H54 (cell line): ENCODE measurements around the gene RASGRF2.

Source experiments
- DNase-seq: peaks from one replicate; pipeline ENCODE4 v3.0.0; 2011; ENCODE audit warnings: low spot score, mixed read lengths; ENCODE audit not compliant: insufficient read length
- FAIRE-seq: peaks from 3 replicates; lab custom pipeline; 2011; peaks lifted over from hg19 to GRCh38; lab: Jason Lieb, UNC
- POLR2A ChIP-seq: IDR thresholded peaks from 2 replicates; pipeline ENCODE4 v1.6.1; 2011; ENCODE audit warnings: low read depth, mild to moderate bottlenecking, low read length

The RASGRF2 gene, protein sequence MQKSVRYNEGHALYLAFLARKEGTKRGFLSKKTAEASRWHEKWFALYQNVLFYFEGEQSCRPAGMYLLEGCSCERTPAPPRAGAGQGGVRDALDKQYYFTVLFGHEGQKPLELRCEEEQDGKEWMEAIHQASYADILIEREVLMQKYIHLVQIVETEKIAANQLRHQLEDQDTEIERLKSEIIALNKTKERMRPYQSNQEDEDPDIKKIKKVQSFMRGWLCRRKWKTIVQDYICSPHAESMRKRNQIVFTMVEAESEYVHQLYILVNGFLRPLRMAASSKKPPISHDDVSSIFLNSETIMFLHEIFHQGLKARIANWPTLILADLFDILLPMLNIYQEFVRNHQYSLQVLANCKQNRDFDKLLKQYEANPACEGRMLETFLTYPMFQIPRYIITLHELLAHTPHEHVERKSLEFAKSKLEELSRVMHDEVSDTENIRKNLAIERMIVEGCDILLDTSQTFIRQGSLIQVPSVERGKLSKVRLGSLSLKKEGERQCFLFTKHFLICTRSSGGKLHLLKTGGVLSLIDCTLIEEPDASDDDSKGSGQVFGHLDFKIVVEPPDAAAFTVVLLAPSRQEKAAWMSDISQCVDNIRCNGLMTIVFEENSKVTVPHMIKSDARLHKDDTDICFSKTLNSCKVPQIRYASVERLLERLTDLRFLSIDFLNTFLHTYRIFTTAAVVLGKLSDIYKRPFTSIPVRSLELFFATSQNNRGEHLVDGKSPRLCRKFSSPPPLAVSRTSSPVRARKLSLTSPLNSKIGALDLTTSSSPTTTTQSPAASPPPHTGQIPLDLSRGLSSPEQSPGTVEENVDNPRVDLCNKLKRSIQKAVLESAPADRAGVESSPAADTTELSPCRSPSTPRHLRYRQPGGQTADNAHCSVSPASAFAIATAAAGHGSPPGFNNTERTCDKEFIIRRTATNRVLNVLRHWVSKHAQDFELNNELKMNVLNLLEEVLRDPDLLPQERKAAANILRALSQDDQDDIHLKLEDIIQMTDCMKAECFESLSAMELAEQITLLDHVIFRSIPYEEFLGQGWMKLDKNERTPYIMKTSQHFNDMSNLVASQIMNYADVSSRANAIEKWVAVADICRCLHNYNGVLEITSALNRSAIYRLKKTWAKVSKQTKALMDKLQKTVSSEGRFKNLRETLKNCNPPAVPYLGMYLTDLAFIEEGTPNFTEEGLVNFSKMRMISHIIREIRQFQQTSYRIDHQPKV (N-terminal part only)

DNA sequence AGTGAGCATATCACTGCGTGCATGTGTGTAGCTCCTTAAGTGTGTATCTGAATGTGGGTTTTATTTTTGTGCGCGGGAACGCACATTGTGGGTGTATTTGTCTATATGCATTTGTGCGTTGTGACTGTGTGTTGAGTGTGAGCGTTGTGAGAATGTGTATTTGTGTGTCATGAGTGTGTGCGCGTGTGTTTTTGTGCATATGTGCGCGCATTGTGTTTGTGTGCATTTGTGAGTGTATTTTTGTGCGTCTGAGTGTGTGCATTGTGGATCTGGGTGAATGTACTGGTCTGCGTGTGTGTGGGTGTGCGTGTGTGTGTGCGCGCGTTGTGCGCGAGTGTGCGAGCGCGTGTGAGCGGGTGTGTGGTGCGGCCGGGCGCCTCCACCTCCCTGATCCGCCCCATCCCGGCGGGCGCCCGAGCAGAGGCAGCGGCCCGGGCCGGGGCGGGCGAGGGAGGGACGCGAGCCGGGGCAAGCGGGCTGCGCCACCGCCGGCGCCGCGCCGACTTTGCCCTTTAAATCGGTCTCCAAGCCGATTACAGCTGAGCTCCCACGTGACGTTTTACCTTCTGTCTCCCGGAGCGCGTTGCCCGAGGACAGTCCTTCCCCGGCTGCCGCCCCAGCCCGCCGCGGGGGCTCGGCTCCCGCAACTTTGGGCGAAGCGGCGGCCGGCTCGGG, at the start of gene RASGRF2:
RASGRF2 (plus strand) TSS at position 596 of the 675 bp plus-strand sequence. CDS start 376 bp downstream, outside the sequence.
- FAIRE-seq (no peak), DNase-seq (no peak)
- no peak for TF ChIP-seq POLR2A

DNA sequence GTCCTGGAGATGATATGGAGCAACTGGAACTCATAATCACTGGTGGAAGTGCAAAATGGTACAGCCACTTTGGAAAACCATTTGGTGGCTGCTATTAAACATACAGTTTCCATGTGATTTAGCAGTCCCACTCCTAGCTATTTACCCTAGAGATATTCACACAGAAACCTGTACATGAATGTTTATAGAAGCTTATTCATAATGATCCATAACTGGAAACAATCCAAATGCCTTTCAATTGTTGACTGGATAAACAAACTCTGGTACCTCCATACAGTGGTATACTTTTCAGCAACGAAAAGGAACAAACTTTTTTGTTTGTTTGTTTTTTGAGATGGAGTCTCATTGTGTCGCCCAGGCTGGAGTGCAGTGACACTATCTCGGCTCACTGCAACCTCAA, 47.7 kb upstream of the RASGRF2 start:
- no peak for FAIRE-seq
- no peak for TF ChIP-seq POLR2A

DNA sequence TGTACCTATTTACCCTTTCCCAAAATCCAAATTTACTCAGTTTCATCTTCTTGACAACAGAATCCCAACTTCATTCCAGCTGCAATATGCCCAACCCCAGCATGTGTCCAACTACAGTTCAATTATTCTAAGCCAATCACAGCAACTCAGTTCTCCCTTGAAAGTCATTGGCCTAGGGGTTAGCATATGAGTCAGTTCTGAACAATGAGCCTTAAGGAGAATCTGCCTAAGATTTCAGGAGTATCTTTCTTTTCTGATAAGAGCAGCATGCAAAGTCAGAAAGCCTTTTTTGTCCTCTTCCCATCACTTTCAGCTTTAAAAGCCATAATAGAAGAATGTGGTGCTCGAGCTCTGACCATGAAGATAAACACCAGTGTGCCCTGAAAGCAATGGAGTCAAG, 44.4 kb upstream of the RASGRF2 start:
- TF ChIP-seq POLR2A: no peak
- DNase-seq (no peak), FAIRE-seq (no peak)

More for the DNA sequence above, 47.7 kb upstream of the RASGRF2 start:
- DNase-seq: no peak

DNA sequence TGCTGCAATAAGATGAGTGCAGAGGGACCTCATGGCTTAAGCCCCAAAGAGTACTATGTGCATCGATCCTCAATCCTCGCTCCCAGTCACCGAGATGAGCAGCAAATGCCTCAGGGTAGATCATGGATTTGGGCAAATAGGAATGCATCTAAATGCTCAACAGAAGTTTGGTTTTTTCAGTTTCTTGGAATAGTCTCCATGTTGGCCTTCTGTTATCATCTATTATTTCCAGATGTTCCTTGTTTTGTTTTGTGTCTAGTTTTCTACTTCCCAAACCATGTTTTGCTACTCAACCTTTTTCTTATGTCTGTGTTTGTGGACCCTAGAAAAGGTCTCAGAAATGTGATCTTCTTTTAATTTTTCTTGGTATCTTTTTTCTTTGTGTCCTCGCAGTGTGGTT, 43.5 kb upstream of the RASGRF2 start:
- no peak for DNase-seq
- FAIRE-seq: no peak
- TF ChIP-seq POLR2A: no peak

DNA sequence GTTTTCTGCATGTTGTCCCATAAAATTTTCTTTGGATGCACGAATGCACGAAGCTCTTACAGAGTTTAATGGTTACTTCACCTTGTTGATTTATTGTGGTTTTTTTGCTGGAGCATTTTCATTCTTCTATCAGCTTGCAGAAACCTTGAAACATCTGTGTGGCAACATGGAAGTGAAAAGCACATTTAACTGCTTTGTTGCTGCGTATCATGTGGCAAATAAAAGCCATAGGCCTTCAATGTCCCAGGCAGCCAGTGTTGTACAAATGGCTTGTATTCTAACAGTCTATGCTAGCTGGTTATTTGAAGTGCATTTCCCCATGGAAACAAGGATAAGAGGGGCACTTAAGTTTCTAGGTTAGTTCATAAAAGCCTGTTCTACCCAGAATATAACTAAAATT, 42.5 kb upstream of the RASGRF2 start:
- TF ChIP-seq POLR2A: no peak
- no peak for DNase-seq
- FAIRE-seq: no peak

DNA sequence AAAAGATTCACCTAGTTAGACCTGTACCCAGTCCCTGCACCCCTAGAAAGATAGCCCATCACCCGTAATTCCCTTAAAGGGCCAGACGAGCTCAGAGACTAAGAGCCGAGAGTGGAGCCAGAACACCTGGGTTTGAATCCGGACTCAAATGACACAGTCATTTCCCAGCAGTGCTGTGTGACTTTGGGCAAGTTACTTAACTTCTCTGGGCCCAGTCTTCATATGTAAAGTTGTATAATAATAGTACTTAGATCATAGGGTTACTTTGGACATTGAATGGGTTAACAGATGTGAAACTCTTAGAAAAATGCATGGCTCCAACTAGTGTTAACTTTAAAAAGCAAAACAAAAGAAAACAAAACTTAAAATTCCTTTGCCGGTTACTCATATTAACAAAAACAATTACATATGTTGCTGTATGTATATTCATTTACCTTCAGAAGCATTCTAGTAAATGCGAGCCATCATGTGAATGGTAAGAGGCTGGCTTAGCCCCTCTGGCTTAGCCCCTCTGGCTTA, 40.4 kb upstream of the RASGRF2 start:
- no peak for TF ChIP-seq POLR2A
- FAIRE-seq (no peak), DNase-seq (no peak)

DNA sequence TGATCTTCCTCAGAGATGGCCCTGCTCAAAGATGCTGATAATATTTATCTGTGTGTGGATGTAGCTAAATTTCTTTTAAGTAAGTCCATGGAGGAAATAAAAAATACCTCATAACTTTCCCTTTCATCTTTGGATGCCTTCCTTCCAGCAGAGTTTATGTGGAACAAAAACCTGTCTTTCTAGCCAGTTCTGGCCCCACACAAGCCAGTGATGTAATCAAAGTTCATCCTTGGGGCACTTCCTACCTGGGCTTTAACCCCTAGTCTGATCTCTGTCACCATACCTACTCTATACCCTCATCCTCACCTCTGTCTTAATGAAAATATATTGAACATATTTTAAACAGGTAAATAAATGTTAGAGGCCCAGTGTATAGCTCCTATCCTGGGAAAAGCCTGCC, 39.8 kb upstream of the RASGRF2 start:
- no peak for DNase-seq
- no peak for TF ChIP-seq POLR2A
- FAIRE-seq: no peak

DNA sequence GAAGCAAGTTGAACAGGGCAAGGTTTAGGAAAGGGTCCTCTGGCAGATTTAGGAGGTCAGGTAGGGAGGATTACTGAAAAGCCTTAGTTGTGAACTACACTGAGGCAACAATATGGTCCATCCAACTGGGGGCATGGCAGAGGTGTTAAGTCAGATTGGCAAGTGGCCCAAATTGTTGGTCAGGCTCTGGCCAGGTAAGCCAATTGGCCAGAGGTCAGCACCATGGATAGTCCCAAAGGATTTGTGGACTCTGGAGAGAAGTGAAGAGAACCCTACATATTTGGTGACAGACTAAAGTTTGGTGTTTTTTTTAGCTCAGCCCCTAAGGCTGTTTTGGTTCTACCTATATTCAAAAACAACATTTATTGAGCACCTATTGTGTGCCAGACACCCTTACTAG, 39.1 kb upstream of the RASGRF2 start:
- no peak for FAIRE-seq
- DNase-seq: no peak
- no peak for TF ChIP-seq POLR2A

DNA sequence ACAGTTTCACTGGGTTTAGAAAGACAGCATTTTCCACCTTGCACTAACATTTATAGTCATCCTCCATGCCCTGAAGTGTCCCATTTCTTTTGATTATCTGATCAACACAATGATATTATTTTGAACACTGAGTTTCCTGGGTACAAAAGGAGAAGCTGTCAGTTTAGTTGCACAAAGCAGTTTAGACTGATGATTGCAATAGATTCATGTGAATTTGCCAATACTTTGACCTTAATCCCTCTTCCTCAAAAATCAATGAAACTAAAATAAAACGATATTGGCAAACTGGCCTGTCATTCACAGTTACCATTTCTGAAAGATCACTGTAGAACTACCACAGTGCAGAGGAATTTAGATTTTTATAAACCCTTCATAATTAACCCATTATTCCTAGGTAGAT, 34.2 kb upstream of the RASGRF2 start:
- no peak for TF ChIP-seq POLR2A
- no peak for FAIRE-seq
- DNase-seq: no peak

DNA sequence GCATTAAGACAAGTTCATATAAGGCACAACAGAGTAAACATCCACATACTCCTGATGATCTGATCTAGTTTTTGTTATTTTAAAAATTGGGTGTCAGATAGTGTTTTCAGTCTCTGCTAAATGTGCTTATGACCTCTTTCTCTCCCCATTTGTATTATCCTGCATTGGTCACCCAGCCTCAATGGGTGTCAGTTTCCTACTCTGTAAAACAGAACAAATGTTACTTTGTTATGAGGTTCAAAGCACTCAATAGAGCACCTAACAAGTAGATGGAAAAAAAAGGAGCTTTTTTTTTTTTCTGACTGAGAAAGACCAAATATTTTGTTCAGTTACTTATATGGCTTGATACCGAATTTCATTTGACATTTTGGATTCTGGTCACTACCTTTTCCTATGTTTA, 33.6 kb upstream of the RASGRF2 start:
- FAIRE-seq (no peak), DNase-seq (no peak)
- no peak for TF ChIP-seq POLR2A

DNA sequence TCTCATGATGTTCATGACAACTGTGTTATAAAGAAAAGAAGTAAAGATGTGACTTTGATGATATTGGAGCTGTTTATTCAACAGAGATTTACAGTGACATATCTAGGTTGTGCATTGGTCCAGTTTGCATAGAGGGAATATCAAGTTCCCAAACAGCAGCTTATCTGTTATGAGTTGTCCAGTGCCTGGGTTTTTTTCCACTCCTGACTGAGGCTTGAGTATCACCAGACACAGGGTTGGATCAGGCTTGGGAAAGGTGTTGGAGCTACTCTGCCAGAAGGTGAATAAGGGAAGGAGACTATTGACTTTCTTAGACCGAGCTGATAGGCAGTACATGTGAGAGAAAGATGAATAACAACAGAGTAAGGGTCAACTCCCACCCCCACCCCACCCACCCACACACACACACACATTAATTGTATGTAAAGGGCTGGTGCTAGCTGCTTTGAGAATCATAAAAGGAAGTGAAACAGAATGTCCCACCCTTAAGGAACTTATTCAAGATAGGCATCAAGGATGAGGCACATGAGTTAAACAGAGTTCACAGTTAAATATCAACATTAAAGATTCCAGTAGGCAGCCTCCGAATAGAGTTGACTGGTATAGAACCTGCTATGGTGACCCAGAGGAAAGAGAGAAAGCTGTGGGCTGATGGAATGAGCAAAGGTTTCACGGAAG, 33.0 kb upstream of the RASGRF2 start:
- DNase-seq: no peak
- no peak for TF ChIP-seq POLR2A
- FAIRE-seq: no peak

DNA sequence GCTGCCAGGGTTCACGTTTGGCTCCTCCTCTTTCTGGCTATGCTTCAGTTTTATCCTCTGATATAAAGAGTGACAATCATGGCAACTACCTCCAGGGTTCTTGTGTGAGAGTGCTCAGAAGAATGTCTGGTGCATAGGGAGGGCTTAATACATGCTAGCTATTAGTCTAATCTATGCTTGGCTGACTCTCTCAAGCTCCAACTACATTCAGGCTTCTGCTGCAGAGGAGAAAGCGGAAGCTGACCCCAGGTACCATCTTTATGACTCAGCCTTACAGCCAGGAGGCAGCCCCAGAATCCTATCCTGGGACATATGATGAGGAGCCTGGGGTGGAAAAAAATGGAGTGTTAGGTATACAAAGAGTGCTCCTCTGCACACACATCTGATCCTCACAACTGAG, 32.1 kb upstream of the RASGRF2 start:
- DNase-seq (no peak), FAIRE-seq (no peak)
- TF ChIP-seq POLR2A: no peak
